ENCODE results near the gene SLC35B4. TPM values are rescaled to one million over a fixed set of nuclear protein-coding genes. Genes with fewer than 3 reads are reported as not detected.

Gene SLC35B4
- total RNA-seq, 1 experiment from 2014 or later, result 24.6 TPM

DNA sequence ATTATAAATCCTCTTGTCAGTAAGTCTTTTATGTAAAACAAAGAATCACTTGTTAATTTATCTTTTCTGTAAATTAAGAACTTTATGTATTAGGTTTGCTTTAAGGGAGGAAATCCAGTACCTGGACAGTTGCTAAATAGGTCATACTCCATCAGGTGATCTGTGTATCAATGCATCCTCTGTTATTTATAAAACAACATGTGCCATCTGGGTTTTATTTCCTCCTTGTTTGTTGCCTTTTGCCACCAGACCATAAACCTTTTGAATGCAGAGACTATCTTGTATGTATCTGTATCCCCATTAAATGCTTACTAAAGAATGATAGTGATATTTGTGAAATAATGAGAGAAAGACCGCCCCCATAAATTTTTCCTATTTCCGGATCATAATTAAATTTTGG, 70.0 kb downstream of the SLC35B4 start:
- Histone ChIP-seq H3K9me3 (replicated peaks) (peaks cover 1% of the 10 kb centered on the region; the same call in 1 of the 2 replicates), H3K27ac (no peak overlapping the region), H3K36me3 (no peaks in the 10 kb centered on the region)

DNA sequence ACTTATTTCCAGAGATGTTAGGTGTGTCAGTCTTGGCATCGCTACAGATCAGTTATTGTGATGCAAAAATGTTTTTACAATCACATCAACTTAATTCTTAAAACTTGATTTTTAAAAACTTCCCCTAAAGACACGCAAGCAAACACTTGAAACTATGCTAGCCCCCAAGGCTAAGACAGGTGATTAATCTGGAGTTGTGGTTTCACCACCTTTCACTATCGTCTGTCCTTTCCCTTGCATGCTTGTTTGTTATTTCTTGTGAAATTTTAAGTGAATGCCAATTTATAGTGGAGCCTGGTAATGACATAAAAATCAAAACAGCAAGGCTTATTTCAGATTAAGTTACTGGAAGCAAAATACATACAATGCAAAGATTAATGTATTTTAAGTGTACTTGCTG, 70.4 kb downstream of the SLC35B4 start:
- Histone ChIP-seq H3K4me1 (no peaks in the 10 kb centered on the region), H3K27me3 (no peaks in the 10 kb centered on the region), H3K9me3 (replicated peaks) (peaks cover 3% of the 10 kb centered on the region; the same call in 1 of the 2 replicates), H3K4me3 (no peak overlapping the region), H3K27ac (no peak overlapping the region), H3K36me3 (no peaks in the 10 kb centered on the region)
- DNase-seq, result no peak

More for the DNA sequence above, 70.0 kb downstream of the SLC35B4 start:
- H3K27me3 ChIP-seq, result no peaks in the 10 kb centered on the region
- DNase-seq, result no peak
- no peaks in the 10 kb centered on the region for H3K4me1 ChIP-seq
- H3K4me3 ChIP-seq, result no peak overlapping the region

DNA sequence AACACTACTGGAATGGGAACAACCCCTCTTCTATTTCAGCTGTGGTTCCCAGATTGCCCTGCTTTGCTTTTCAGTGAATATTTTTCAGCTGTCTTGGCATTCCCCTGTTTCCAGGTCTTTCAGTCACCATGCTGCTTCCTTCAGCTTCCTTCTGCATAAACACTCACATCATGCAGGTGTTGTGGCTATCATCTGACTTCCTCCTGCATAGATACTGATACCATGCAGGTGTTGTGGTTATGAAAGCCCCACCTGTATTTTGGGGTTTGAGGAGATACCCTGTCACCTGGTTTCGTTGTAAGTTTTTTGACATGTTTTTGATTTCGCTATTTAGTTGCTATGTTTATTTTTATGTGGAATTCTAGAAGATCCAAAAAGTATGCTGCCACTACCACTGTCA, 71.5 kb downstream of the SLC35B4 start:
- Histone ChIP-seq H3K4me1 (no peaks in the 10 kb centered on the region), H3K27ac (no peak overlapping the region), H3K9me3 (replicated peaks) (peaks cover 3% of the 10 kb centered on the region; the same call in 1 of the 2 replicates), H3K36me3 (no peaks in the 10 kb centered on the region), H3K4me3 (no peak overlapping the region), H3K27me3 (no peaks in the 10 kb centered on the region)
- no peak for DNase-seq

Other genes starting within 250 kb of the SLC35B4 start
- 0.04 and 0.25 TPM in 2 replicates for gene LRGUK, start 189.6 kb downstream of the SLC35B4 start, total RNA-seq (2014; rRNA removed; shearing (Covaris generic))
- 141 and 145 TPM in 2 replicates for gene AKR1B1, start 142.2 kb upstream of the SLC35B4 start, total RNA-seq (2014; rRNA removed; shearing (Covaris generic))
- 0.06 and 0.68 TPM in 2 replicates for gene AKR1B10, start 210.6 kb upstream of the SLC35B4 start, total RNA-seq (2014; rRNA removed; shearing (Covaris generic))
- gene AKR1B15, start 232.2 kb upstream of the SLC35B4 start, total RNA-seq (2014; rRNA removed; shearing (Covaris generic)), result not detected in 2 replicates